Trophoblast cell (in vitro differentiated cells and primary cell): ENCODE data around the gene PDIA2.

Experiments used
- DNase-seq, 2 donors: peaks; one replicate each; pipeline ENCODE4 v3.0.0-alpha.2; 2016
- H2AFZ ChIP-seq: 2 replicates; pipeline ENCODE4 v1.6.1; 2013; ENCODE audit warnings: low read length, moderate library complexity, mild to moderate bottlenecking; ENCODE audit not compliant: insufficient read depth, poor library complexity
- H2AK5ac ChIP-seq: 2 replicates; pipeline ENCODE4 v1.6.1; 2013; ENCODE audit warnings: mild to moderate bottlenecking, low read length
- H2BK120ac ChIP-seq: 2 replicates; pipeline ENCODE4 v1.6.1; 2013; ENCODE audit warnings: low read length, mild to moderate bottlenecking, moderate library complexity; ENCODE audit not compliant: insufficient read depth, poor library complexity
- H2BK12ac ChIP-seq: 2 replicates; pipeline ENCODE4 v1.6.1; 2013; ENCODE audit warnings: mild to moderate bottlenecking, low read length, moderate library complexity
- H2BK5ac ChIP-seq: 2 replicates; pipeline ENCODE4 v1.6.1; 2013; ENCODE audit warnings: low read length, low read depth, moderate library complexity, mild to moderate bottlenecking; ENCODE audit not compliant: poor library complexity
- H3K14ac ChIP-seq: 2 replicates; pipeline ENCODE4 v1.6.1; 2013; ENCODE audit warnings: mild to moderate bottlenecking, low read length
- H3K18ac ChIP-seq: 2 replicates; pipeline ENCODE4 v1.6.1; 2013; ENCODE audit warnings: mild to moderate bottlenecking, low read length
- H3K23ac ChIP-seq: 2 replicates; pipeline ENCODE4 v1.6.1; 2013; ENCODE audit warnings: low read length
- H3K27ac ChIP-seq: 2 replicates; pipeline ENCODE4 v1.5.1; 2013; ENCODE audit warnings: low read depth, mild to moderate bottlenecking, inconsistent platforms, low read length, moderate library complexity
- H3K27me3 ChIP-seq: 2 replicates; pipeline ENCODE4 v1.6.1; 2013; ENCODE audit warnings: inconsistent platforms, mild to moderate bottlenecking, low read length, moderate library complexity; ENCODE audit not compliant: insufficient read depth
- H3K36me3 ChIP-seq, 2 experiments: 1 replicate in 1 of 2; 2 replicates in 1 of 2; pipeline ENCODE4 v1.6.1; 2013; ENCODE audit warnings: low read length in 2 of 2, mild to moderate bottlenecking in 2 of 2, moderate library complexity in 1 of 2; ENCODE audit not compliant: insufficient read depth in 2 of 2, control insufficient read depth in 1 of 2
- H3K4ac ChIP-seq: 2 replicates; pipeline ENCODE4 v1.6.1; 2013; ENCODE audit warnings: low read depth, mild to moderate bottlenecking, low read length, moderate library complexity
- H3K4me1 ChIP-seq, 2 experiments: 1 replicate in 1 of 2; 2 replicates in 1 of 2; pipeline ENCODE4 v1.6.1; 2013; ENCODE audit warnings: low read length in 2 of 2, mild to moderate bottlenecking in 2 of 2, moderate library complexity in 1 of 2; ENCODE audit not compliant: insufficient read depth in 2 of 2, control insufficient read depth in 1 of 2
- H3K4me2 ChIP-seq: 2 replicates; pipeline ENCODE4 v1.6.1; 2013; ENCODE audit warnings: inconsistent platforms, mild to moderate bottlenecking, low read length, moderate library complexity
- H3K4me3 ChIP-seq: 2 replicates; pipeline ENCODE4 v1.5.1; 2013; ENCODE audit warnings: mild to moderate bottlenecking, low read depth, low read length, inconsistent platforms
- H3K79me1 ChIP-seq: one replicate; pipeline ENCODE4 v1.6.1; 2013; ENCODE audit warnings: low read length
- H3K79me2 ChIP-seq: 2 replicates; pipeline ENCODE4 v1.6.1; 2013; ENCODE audit warnings: low read length, mild to moderate bottlenecking; ENCODE audit not compliant: control insufficient read depth, insufficient read depth, poor library complexity
- H3K9ac ChIP-seq: 2 replicates; pipeline ENCODE4 v1.6.1; 2013; ENCODE audit warnings: mild to moderate bottlenecking, low read length
- H3K9me3 ChIP-seq: 2 replicates; pipeline ENCODE4 v1.6.1; 2013; ENCODE audit warnings: low read depth, mild to moderate bottlenecking, control low read depth, inconsistent platforms, low read length; ENCODE audit not compliant: insufficient read depth
- H4K12ac ChIP-seq: 2 replicates; pipeline ENCODE4 v1.6.1; 2013; ENCODE audit warnings: low read depth, mild to moderate bottlenecking, low read length, moderate library complexity
- H4K8ac ChIP-seq: 2 replicates; pipeline ENCODE4 v1.6.1; 2013; ENCODE audit warnings: low read depth, mild to moderate bottlenecking, low read length, moderate library complexity
- H4K91ac ChIP-seq: one replicate; pipeline ENCODE4 v1.6.1; 2013; ENCODE audit warnings: low read depth, mild to moderate bottlenecking, low read length, moderate library complexity
- WGBS: extraction: QIAGEN DNeasy Blood & Tissue Kit; methylation state at CpG from one replicate; pipeline ENCODE4 v1.1.7; 2013; ENCODE audit warnings: missing lambda C conversion rate; ENCODE audit not compliant: insufficient read length, insufficient coverage; ENCODE audit errors: extremely low coverage; 5-methylcytosine and 5-hydroxymethylcytosine counted together

The PDIA2 gene

GRCh38 chr16:314795-315299, 31.9 kb downstream of the PDIA2 start:
- no peak for DNase-seq

GRCh38 chr16:316741-317464, 33.9 kb downstream of the PDIA2 start:
- H3K4me2 ChIP-seq: no peak overlapping the region
- no peak overlapping the region for H3K9ac ChIP-seq
- H2AFZ ChIP-seq: no peak overlapping the region
- WGBS: no CpG with 5 or more reads among the region's 19 CpGs
- H3K14ac ChIP-seq: no peak overlapping the region
- H2BK120ac ChIP-seq: no peak overlapping the region
- H2BK12ac ChIP-seq: no peak overlapping the region
- no peak overlapping the region for H3K18ac ChIP-seq
- H3K4ac ChIP-seq: no peak overlapping the region
- no peaks in the 10 kb centered on the region for H3K9me3 ChIP-seq
- H3K27ac ChIP-seq: no peak overlapping the region
- DNase-seq: peak; percentile 79 to 86
- H2BK5ac ChIP-seq: no peak overlapping the region
- H3K4me1 ChIP-seq: peaks cover 6 to 8% of the 10 kb centered on the region in 2 experiments
- H4K12ac ChIP-seq: no peak overlapping the region
- H3K36me3 ChIP-seq: peaks cover 29 to 33% of the 10 kb centered on the region in 2 experiments
- no peaks in the 10 kb centered on the region for H3K79me1 ChIP-seq
- H2AK5ac ChIP-seq: no peak overlapping the region
- no peaks in the 10 kb centered on the region for H3K79me2 ChIP-seq
- no peak overlapping the region for H4K91ac ChIP-seq
- no peaks in the 10 kb centered on the region for H3K27me3 ChIP-seq
- no peak overlapping the region for H3K23ac ChIP-seq
- H4K8ac ChIP-seq: no peak overlapping the region
- no peak overlapping the region for H3K4me3 ChIP-seq

More at GRCh38 chr16:314795-315299, 31.9 kb downstream of the PDIA2 start:
- no peaks in the 10 kb centered on the region for H3K79me1 ChIP-seq
- WGBS: no CpG with 5 or more reads among the region's 14 CpGs
- H2BK120ac ChIP-seq: no peak overlapping the region
- no peak overlapping the region for H3K27ac ChIP-seq
- no peak overlapping the region for H3K9ac ChIP-seq
- H3K27me3 ChIP-seq: no peaks in the 10 kb centered on the region
- H2BK5ac ChIP-seq: no peak overlapping the region
- H4K8ac ChIP-seq: no peak overlapping the region
- H3K18ac ChIP-seq: no peak overlapping the region
- peaks cover 6 to 8% of the 10 kb centered on the region in 2 experiments for H3K4me1 ChIP-seq
- H3K4ac ChIP-seq: no peak overlapping the region
- no peak overlapping the region for H3K4me2 ChIP-seq
- H2AK5ac ChIP-seq: no peak overlapping the region
- no peak overlapping the region for H4K12ac ChIP-seq
- no peak overlapping the region for H3K14ac ChIP-seq
- H3K23ac ChIP-seq: no peak overlapping the region
- no peaks in the 10 kb centered on the region for H3K79me2 ChIP-seq
- H4K91ac ChIP-seq: no peak overlapping the region
- H2AFZ ChIP-seq: no peak overlapping the region
- no peak overlapping the region for H3K4me3 ChIP-seq
- no peak overlapping the region for H2BK12ac ChIP-seq
- peaks cover 34 to 38% of the 10 kb centered on the region in 2 experiments for H3K36me3 ChIP-seq
- peaks cover 2% of the 10 kb centered on the region for H3K9me3 ChIP-seq

- H3K27me3 ChIP-seq: no peaks in the 10 kb centered on the region
- no peak overlapping the region for H4K91ac ChIP-seq
- WGBS: no CpG with 5 or more reads among the region's 5 CpGs
- no peak overlapping the region for H3K4ac ChIP-seq
- no peak overlapping the region for H2AK5ac ChIP-seq
- H3K27ac ChIP-seq: no peak overlapping the region
- no peak overlapping the region for H2BK5ac ChIP-seq
- H3K36me3 ChIP-seq: peaks cover 24 to 34% of the 10 kb centered on the region in 2 experiments
- H3K79me1 ChIP-seq: no peaks in the 10 kb centered on the region
- no peak overlapping the region for H3K4me2 ChIP-seq
- no peak overlapping the region for H2BK120ac ChIP-seq
- H4K12ac ChIP-seq: no peak overlapping the region
- no peak overlapping the region for H3K14ac ChIP-seq
- H3K4me1 ChIP-seq: peaks cover 6 to 8% of the 10 kb centered on the region in 2 experiments
- no peak overlapping the region for H2AFZ ChIP-seq
- no peak overlapping the region for H2BK12ac ChIP-seq
- H3K18ac ChIP-seq: no peak overlapping the region
- H3K4me3 ChIP-seq: peak overlapping the region; percentile 32
- no peak for DNase-seq
- H3K9me3 ChIP-seq: no peaks in the 10 kb centered on the region
- no peak overlapping the region for H3K9ac ChIP-seq
- no peaks in the 10 kb centered on the region for H3K79me2 ChIP-seq
- H4K8ac ChIP-seq: no peak overlapping the region
- H3K23ac ChIP-seq: no peak overlapping the region
These were observed 34.6 kb downstream of the PDIA2 start for GRCh38 chr16:317583-317982.

- H4K12ac ChIP-seq: no peak overlapping the region
- no peak overlapping the region for H3K4me3 ChIP-seq
- peaks cover 6 to 8% of the 10 kb centered on the region in 2 experiments for H3K4me1 ChIP-seq
- H2BK5ac ChIP-seq: no peak overlapping the region
- H4K8ac ChIP-seq: no peak overlapping the region
- H3K36me3 ChIP-seq: peaks cover 15 to 25% of the 10 kb centered on the region in 2 experiments
- H4K91ac ChIP-seq: no peak overlapping the region
- no peak overlapping the region for H3K14ac ChIP-seq
- no peaks in the 10 kb centered on the region for H3K79me1 ChIP-seq
- no peak for DNase-seq
- H3K9me3 ChIP-seq: no peaks in the 10 kb centered on the region
- H3K9ac ChIP-seq: no peak overlapping the region
- no peak overlapping the region for H2AK5ac ChIP-seq
- no CpG with 5 or more reads among the region's 22 CpGs for WGBS
- H3K23ac ChIP-seq: no peak overlapping the region
- no peak overlapping the region for H2BK120ac ChIP-seq
- H3K18ac ChIP-seq: no peak overlapping the region
- H3K27me3 ChIP-seq: no peaks in the 10 kb centered on the region
- no peak overlapping the region for H3K27ac ChIP-seq
- no peak overlapping the region for H2AFZ ChIP-seq
- H3K4ac ChIP-seq: no peak overlapping the region
- H3K4me2 ChIP-seq: no peak overlapping the region
- H3K79me2 ChIP-seq: no peaks in the 10 kb centered on the region
- H2BK12ac ChIP-seq: no peak overlapping the region
These were observed 35.7 kb downstream of the PDIA2 start for GRCh38 chr16:318628-319027.
